ENCODE measurements around the gene STT3A.

DNA sequence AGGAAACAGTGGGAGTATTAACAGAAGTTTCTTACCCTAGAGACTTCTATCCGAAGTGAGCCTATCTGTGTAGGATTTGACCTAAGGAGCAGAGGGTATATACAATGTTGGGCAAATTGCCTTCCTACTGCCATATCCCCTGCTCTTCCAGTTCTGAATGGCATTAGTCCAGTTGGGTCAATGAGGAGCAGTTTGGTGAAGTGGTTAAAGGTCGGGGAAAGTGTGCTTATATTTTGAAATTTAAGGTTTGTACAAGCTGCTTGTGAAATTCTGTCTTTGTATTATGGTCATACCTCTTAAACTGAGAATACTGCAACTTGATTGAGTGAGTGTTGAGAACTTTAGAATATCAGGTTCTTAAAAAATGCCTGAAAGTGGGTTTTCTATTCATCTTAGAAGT, 21.7 kb upstream of the STT3A start:
- TF ChIP-seq, protein P1, sequence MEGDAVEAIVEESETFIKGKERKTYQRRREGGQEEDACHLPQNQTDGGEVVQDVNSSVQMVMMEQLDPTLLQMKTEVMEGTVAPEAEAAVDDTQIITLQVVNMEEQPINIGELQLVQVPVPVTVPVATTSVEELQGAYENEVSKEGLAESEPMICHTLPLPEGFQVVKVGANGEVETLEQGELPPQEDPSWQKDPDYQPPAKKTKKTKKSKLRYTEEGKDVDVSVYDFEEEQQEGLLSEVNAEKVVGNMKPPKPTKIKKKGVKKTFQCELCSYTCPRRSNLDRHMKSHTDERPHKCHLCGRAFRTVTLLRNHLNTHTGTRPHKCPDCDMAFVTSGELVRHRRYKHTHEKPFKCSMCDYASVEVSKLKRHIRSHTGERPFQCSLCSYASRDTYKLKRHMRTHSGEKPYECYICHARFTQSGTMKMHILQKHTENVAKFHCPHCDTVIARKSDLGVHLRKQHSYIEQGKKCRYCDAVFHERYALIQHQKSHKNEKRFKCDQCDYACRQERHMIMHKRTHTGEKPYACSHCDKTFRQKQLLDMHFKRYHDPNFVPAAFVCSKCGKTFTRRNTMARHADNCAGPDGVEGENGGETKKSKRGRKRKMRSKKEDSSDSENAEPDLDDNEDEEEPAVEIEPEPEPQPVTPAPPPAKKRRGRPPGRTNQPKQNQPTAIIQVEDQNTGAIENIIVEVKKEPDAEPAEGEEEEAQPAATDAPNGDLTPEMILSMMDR (IDR thresholded peaks at IDR 0.05) = no peak
- no peak for TF ChIP-seq POLR2A (IDR thresholded peaks at IDR 0.05)

Data from adrenal gland (tissue), 5 donors.